Measurements from ENCODE around the gene LPP. TPM values are rescaled to one million over a fixed set of nuclear protein-coding genes. Genes with fewer than 3 reads are reported as not detected.
A peak's percentile ranks its signal among the peaks of the same experiment; 100 is the strongest.

Gene LPP
- total and polyA plus RNA-seq, 2 donors (not counting 1 experiment from before 2014, with no cell fraction given): 7.6 to 81.7 TPM

- Histone ChIP-seq H3K27ac (ENCODE audit: low read length in 2 of 2) (no peak overlapping the region), H3K36me3 (replicated peaks in 1 of 2; ENCODE audit: control extremely low read depth in 1 of 2, control insufficient read depth in 1 of 2, extremely low read depth in 1 of 2, insufficient read depth in 2 of 2, low read length in 1 of 2) (no peaks in the 10 kb centered on the region), H3K27me3 (replicated peaks in 1 of 4; ENCODE audit: control extremely low read depth in 1 of 4, control insufficient read depth in 3 of 4, insufficient read depth in 4 of 4, low read length in 3 of 4) (no peaks in the 10 kb centered on the region), H2AFZ (ENCODE audit: insufficient read depth, low read depth, low read length, poor library complexity, severe bottlenecking) (no peak overlapping the region), H3K4me2 (replicated peaks; ENCODE audit: low read depth, low read length, poor library complexity, severe bottlenecking) (peak overlapping the region; percentile 4), H3K4me1 (ENCODE audit: control insufficient read depth in 2 of 2, insufficient read depth in 2 of 2, low read length in 2 of 2) (peaks cover 52 to 54% of the 10 kb centered on the region in 2 donors), H3K4me3 (ENCODE audit: control extremely low read depth in 1 of 5, extremely low read depth in 1 of 5, insufficient read depth in 1 of 5, low read depth in 2 of 5, low read length in 4 of 5) (no peak overlapping the region), H3K9me3 (ENCODE audit: control extremely low read depth in 1 of 3, control insufficient read depth in 2 of 3, insufficient read depth in 1 of 3, low read length in 2 of 3) (no peaks in the 10 kb centered on the region), H3K9ac (ENCODE audit: low read length) (no peak overlapping the region), H4K20me1 (ENCODE audit: control insufficient read depth, insufficient read depth, low read length, poor library complexity, severe bottlenecking) (no peaks in the 10 kb centered on the region), H3K79me2 (ENCODE audit: control insufficient read depth, insufficient read depth, low read length) (peaks cover 19% of the 10 kb centered on the region)
- POLR2A ChIA-PET: no interaction called here
- no peak for ATAC-seq (ENCODE audit: low read depth)
- CTCF ChIA-PET: no interaction called here
- H3K9me3 Mint-ChIP-seq (ENCODE audit: insufficient read depth): no peaks in the 10 kb centered on the region
- no peak for DNase-seq
- no peaks in the 10 kb centered on the region for H3K27me3 Mint-ChIP-seq
- no peak overlapping the region for H3K4me3 Mint-ChIP-seq
- peaks cover 74% of the 10 kb centered on the region for H3K4me1 Mint-ChIP-seq
- TF ChIP-seq EZH2 (IDR thresholded peaks at IDR 0.05; ENCODE audit: borderline replicate concordance, insufficient read depth, low read depth, low read length, poor library complexity, severe bottlenecking) (no peak), CTCF (IDR thresholded peaks at IDR 0.05) (no peak)
- intact Hi-C loops (cut with micrococcal nuclease): no loop called here
- 17% methylated on average over 1 of the region's 4 CpGs for WGBS (ENCODE audit: insufficient coverage)
- H3K27ac Mint-ChIP-seq: no peak overlapping the region
Measured at GRCh38 chr3:188448813-188449212, 294.9 kb downstream of the LPP start.

GRCh38 chr3:188449421-188449820 is 295.5 kb downstream of the LPP start:
- no peak overlapping the region for H3K27ac ChIP-seq (ENCODE audit: low read length in 2 of 2)
- POLR2A ChIA-PET: no interaction called here
- peaks cover 74% of the 10 kb centered on the region for H3K4me1 Mint-ChIP-seq
- no peak for ATAC-seq (ENCODE audit: low read depth)
- intact Hi-C loops (cut with micrococcal nuclease): no loop called here
- no peaks in the 10 kb centered on the region for H3K27me3 Mint-ChIP-seq
- peaks cover 19% of the 10 kb centered on the region for H3K79me2 ChIP-seq (ENCODE audit: control insufficient read depth, insufficient read depth, low read length)
- H3K9me3 Mint-ChIP-seq (ENCODE audit: insufficient read depth): no peaks in the 10 kb centered on the region
- H3K27me3 ChIP-seq (replicated peaks in 1 of 4; ENCODE audit: control extremely low read depth in 1 of 4, control insufficient read depth in 3 of 4, insufficient read depth in 4 of 4, low read length in 3 of 4): no peaks in the 10 kb centered on the region
- peaks cover 53 to 54% of the 10 kb centered on the region in 2 donors for H3K4me1 ChIP-seq (ENCODE audit: control insufficient read depth in 2 of 2, insufficient read depth in 2 of 2, low read length in 2 of 2)
- H3K9ac ChIP-seq (ENCODE audit: low read length): no peak overlapping the region
- no peak overlapping the region for H3K27ac Mint-ChIP-seq
- no CpG with 5 or more reads among the region's 2 CpGs for WGBS (ENCODE audit: insufficient coverage)
- H3K4me2 ChIP-seq (replicated peaks; ENCODE audit: low read depth, low read length, poor library complexity, severe bottlenecking): no peak overlapping the region
- H3K9me3 ChIP-seq (ENCODE audit: control extremely low read depth in 1 of 3, control insufficient read depth in 2 of 3, insufficient read depth in 1 of 3, low read length in 2 of 3): no peaks in the 10 kb centered on the region
- no peak for TF ChIP-seq EZH2 (IDR thresholded peaks at IDR 0.05; ENCODE audit: borderline replicate concordance, insufficient read depth, low read depth, low read length, poor library complexity, severe bottlenecking)
- no peak for TF ChIP-seq CTCF (IDR thresholded peaks at IDR 0.05)
- no peak for DNase-seq
- no peaks in the 10 kb centered on the region for H3K36me3 ChIP-seq (replicated peaks in 1 of 2; ENCODE audit: control extremely low read depth in 1 of 2, control insufficient read depth in 1 of 2, extremely low read depth in 1 of 2, insufficient read depth in 2 of 2, low read length in 1 of 2)
- H3K4me3 Mint-ChIP-seq: no peak overlapping the region
- no peak overlapping the region for H3K4me3 ChIP-seq (ENCODE audit: control extremely low read depth in 1 of 5, extremely low read depth in 1 of 5, insufficient read depth in 1 of 5, low read depth in 2 of 5, low read length in 4 of 5)
- H4K20me1 ChIP-seq (ENCODE audit: control insufficient read depth, insufficient read depth, low read length, poor library complexity, severe bottlenecking): no peaks in the 10 kb centered on the region
- H2AFZ ChIP-seq (ENCODE audit: insufficient read depth, low read depth, low read length, poor library complexity, severe bottlenecking): no peak overlapping the region
- CTCF ChIA-PET: no interaction called here
